ENCODE measurements around the gene EPHA10. TPM values are rescaled to one million over a fixed set of nuclear protein-coding genes. Genes with fewer than 3 reads are reported as not detected.
"Not testable (repeated sequence)": the region's sequence is repeated elsewhere in the genome, so short reads cannot be mapped to it uniquely, and the experiment has no call there.

The EPHA10 gene
- total RNA-seq, 1 experiment from 2014 or later = not detected

GRCh38 chr1:37755290-37755689 lies 9.6 kb downstream of the EPHA10 start:
- Histone ChIP-seq H3K27me3 (no peaks in the 10 kb centered on the region; the same call in 1 of the 2 replicates), H3K4me1 (no peaks in the 10 kb centered on the region), H3K36me3 (no peaks in the 10 kb centered on the region), H3K9me3 (replicated peaks) (no peaks in the 10 kb centered on the region), H3K27ac (no peak overlapping the region), H3K4me3 (no peak overlapping the region)
- DNase-seq = no peak

GRCh38 chr1:37753473-37754321 lies 11.2 kb downstream of the EPHA10 start:
- Histone ChIP-seq H3K4me1 (no peaks in the 10 kb centered on the region), H3K4me3 (no peak overlapping the region), H3K27ac (no peak overlapping the region), H3K36me3 (no peaks in the 10 kb centered on the region), H3K27me3 (no peaks in the 10 kb centered on the region; the same call in 1 of the 2 replicates), H3K9me3 (replicated peaks) (no peaks in the 10 kb centered on the region)
- DNase-seq = no peak

GRCh38 chr1:37752583-37753471 lies 12.1 kb downstream of the EPHA10 start:
- no peak overlapping the region for H3K4me3 ChIP-seq
- H3K27me3 ChIP-seq = peaks cover 3% of the 10 kb centered on the region
- H3K36me3 ChIP-seq = no peaks in the 10 kb centered on the region
- H3K4me1 ChIP-seq = no peaks in the 10 kb centered on the region
- no peak overlapping the region for H3K27ac ChIP-seq
- H3K9me3 ChIP-seq (replicated peaks) = no peaks in the 10 kb centered on the region
- no peak for DNase-seq

- peaks cover 3% of the 10 kb centered on the region for H3K27me3 ChIP-seq
- no peaks in the 10 kb centered on the region for H3K4me1 ChIP-seq
- H3K27ac ChIP-seq = no peak overlapping the region
- no peaks in the 10 kb centered on the region for H3K36me3 ChIP-seq
- no peaks in the 10 kb centered on the region for H3K9me3 ChIP-seq (replicated peaks)
- no peak for DNase-seq
- H3K4me3 ChIP-seq = no peak overlapping the region
Measured at GRCh38 chr1:37752213-37752582, 12.7 kb downstream of the EPHA10 start.

GRCh38 chr1:37748565-37748964 lies 16.4 kb downstream of the EPHA10 start:
- no peak overlapping the region for H3K4me3 ChIP-seq
- no peaks in the 10 kb centered on the region for H3K4me1 ChIP-seq
- no peaks in the 10 kb centered on the region for H3K9me3 ChIP-seq (replicated peaks)
- peaks cover 3% of the 10 kb centered on the region; the same call in 1 of the 2 replicates for H3K27me3 ChIP-seq
- no peak overlapping the region for H3K27ac ChIP-seq
- no peak for DNase-seq
- no peaks in the 10 kb centered on the region for H3K36me3 ChIP-seq

- Histone ChIP-seq H3K4me3 (no peak overlapping the region), H3K9me3 (replicated peaks) (no peaks in the 10 kb centered on the region), H3K4me1 (no peaks in the 10 kb centered on the region), H3K27ac (no peak overlapping the region), H3K27me3 (peaks cover 3% of the 10 kb centered on the region), H3K36me3 (no peaks in the 10 kb centered on the region)
- no peak for DNase-seq
Measured at GRCh38 chr1:37746806-37747205, 18.1 kb downstream of the EPHA10 start.

GRCh38 chr1:37741662-37742061 lies 23.3 kb downstream of the EPHA10 start:
- Histone ChIP-seq H3K9me3 (replicated peaks) (no peaks in the 10 kb centered on the region), H3K27me3 (no peaks in the 10 kb centered on the region; the same call in 1 of the 2 replicates), H3K27ac (no peak overlapping the region), H3K4me3 (no peak overlapping the region), H3K36me3 (no peaks in the 10 kb centered on the region), H3K4me1 (no peaks in the 10 kb centered on the region)
- no peak for DNase-seq

- Histone ChIP-seq H3K27ac (no peak overlapping the region), H3K4me3 (no peak overlapping the region), H3K4me1 (no peaks in the 10 kb centered on the region), H3K36me3 (no peaks in the 10 kb centered on the region), H3K9me3 (replicated peaks) (no peaks in the 10 kb centered on the region), H3K27me3 (no peaks in the 10 kb centered on the region; the same call in 1 of the 2 replicates)
- no peak for DNase-seq
Measured at GRCh38 chr1:37741130-37741529, 23.8 kb downstream of the EPHA10 start.

GRCh38 chr1:37739222-37739621 lies 25.7 kb downstream of the EPHA10 start:
- DNase-seq = no peak

GRCh38 chr1:37738619-37739018 lies 26.3 kb downstream of the EPHA10 start:
- H3K27me3 ChIP-seq; H3K27ac ChIP-seq; H3K4me1 ChIP-seq; H3K4me3 ChIP-seq; DNase-seq; H3K9me3 ChIP-seq (replicated peaks); H3K36me3 ChIP-seq: not testable (repeated sequence)

More at GRCh38 chr1:37739222-37739621, 25.7 kb downstream of the EPHA10 start:
- H3K36me3 ChIP-seq = no peaks in the 10 kb centered on the region
- H3K9me3 ChIP-seq (replicated peaks) = no peaks in the 10 kb centered on the region
- H3K4me1 ChIP-seq = no peaks in the 10 kb centered on the region
- H3K27me3 ChIP-seq = no peaks in the 10 kb centered on the region; the same call in 1 of the 2 replicates
- no peak overlapping the region for H3K27ac ChIP-seq
- no peak overlapping the region for H3K4me3 ChIP-seq

GRCh38 chr1:37737975-37738374 lies 26.9 kb downstream of the EPHA10 start:
- not testable (repeated sequence) for H3K4me3 ChIP-seq; H3K27ac ChIP-seq; DNase-seq; H3K4me1 ChIP-seq; H3K36me3 ChIP-seq; H3K9me3 ChIP-seq (replicated peaks); H3K27me3 ChIP-seq

- Histone ChIP-seq H3K27ac (no peak overlapping the region), H3K27me3 (peaks cover 4% of the 10 kb centered on the region; the same call in 1 of the 2 replicates), H3K36me3 (no peaks in the 10 kb centered on the region), H3K9me3 (replicated peaks) (no peaks in the 10 kb centered on the region), H3K4me1 (no peaks in the 10 kb centered on the region), H3K4me3 (no peak overlapping the region)
- no peak for DNase-seq
Measured at GRCh38 chr1:37734629-37735591, 30.0 kb downstream of the EPHA10 start.

- Histone ChIP-seq H3K27ac (no peak overlapping the region), H3K4me1 (no peaks in the 10 kb centered on the region), H3K9me3 (replicated peaks) (no peaks in the 10 kb centered on the region), H3K36me3 (no peaks in the 10 kb centered on the region), H3K27me3 (peaks cover 28% of the 10 kb centered on the region; the same call in 1 of the 2 replicates), H3K4me3 (no peak overlapping the region)
- DNase-seq = no peak
Measured at GRCh38 chr1:37732111-37732780, 32.7 kb downstream of the EPHA10 start.

Data from SJCRH30 (cell line).